AG10803 (cell line): ENCODE data around the gene C2CD3.
"Not testable (repeated sequence)": the region's sequence is repeated elsewhere in the genome, so short reads cannot be mapped to it uniquely, and the experiment has no call there.

ENCODE experiments used
- DNase-seq: peaks from one replicate; pipeline ENCODE4 v3.0.0; 2010; ENCODE audit warnings: low read depth
- H3K4me3 ChIP-seq: 2 replicates; pipeline ENCODE4 v1.5.1; 2011; ENCODE audit warnings: mild to moderate bottlenecking, low read length, control low read depth
- CTCF ChIP-seq: conservative IDR thresholded peaks from 2 replicates; pipeline ENCODE4 v1.5.1; 2011; ENCODE audit warnings: mild to moderate bottlenecking, low read length, control low read depth, inconsistent platforms

Gene C2CD3

GRCh38 chr11:74138021-74138420 is 32.8 kb downstream of the C2CD3 start:
- no peak overlapping the region for H3K4me3 ChIP-seq
- DNase-seq = no peak
- TF ChIP-seq CTCF = no peak

- no peak overlapping the region for H3K4me3 ChIP-seq
- DNase-seq = no peak
- no peak for TF ChIP-seq CTCF
Measured at GRCh38 chr11:74135127-74135840, 35.5 kb downstream of the C2CD3 start.

- no peak for DNase-seq
- TF ChIP-seq CTCF = no peak
- no peak overlapping the region for H3K4me3 ChIP-seq
Measured at GRCh38 chr11:74134661-74135060, 36.1 kb downstream of the C2CD3 start.

- no peak overlapping the region for H3K4me3 ChIP-seq
- no peak for TF ChIP-seq CTCF
- no peak for DNase-seq
Measured at GRCh38 chr11:74133436-74133835, 37.4 kb downstream of the C2CD3 start.

- no peak for TF ChIP-seq CTCF
- H3K4me3 ChIP-seq = no peak overlapping the region
- DNase-seq = no peak
Measured at GRCh38 chr11:74132833-74133232, 38.0 kb downstream of the C2CD3 start.

GRCh38 chr11:74129121-74129520 is 41.7 kb downstream of the C2CD3 start:
- DNase-seq, H3K4me3 ChIP-seq: not testable (repeated sequence)

GRCh38 chr11:74123008-74123448 is 47.8 kb downstream of the C2CD3 start:
- TF ChIP-seq CTCF = no peak; the same call in 1 of the 2 replicates
- no peak overlapping the region for H3K4me3 ChIP-seq
- no peak for DNase-seq

- no peak for TF ChIP-seq CTCF
- no peak for DNase-seq
- no peak overlapping the region for H3K4me3 ChIP-seq
Measured at GRCh38 chr11:74121804-74122203, 49.0 kb downstream of the C2CD3 start.

GRCh38 chr11:74120260-74121035 is 50.4 kb downstream of the C2CD3 start:
- DNase-seq = peak; percentile 24
- H3K4me3 ChIP-seq = not testable (repeated sequence)
